EH (cell line): ENCODE measurements around the gene GPR132.
A peak's percentile ranks its signal among the peaks of the same experiment; 100 is the strongest.

Experiments
- DNase-seq: peaks from one replicate; pipeline ENCODE4 v3.0.0-alpha.2; 2015; ENCODE audit warnings: low read depth

Gene GPR132

DNA sequence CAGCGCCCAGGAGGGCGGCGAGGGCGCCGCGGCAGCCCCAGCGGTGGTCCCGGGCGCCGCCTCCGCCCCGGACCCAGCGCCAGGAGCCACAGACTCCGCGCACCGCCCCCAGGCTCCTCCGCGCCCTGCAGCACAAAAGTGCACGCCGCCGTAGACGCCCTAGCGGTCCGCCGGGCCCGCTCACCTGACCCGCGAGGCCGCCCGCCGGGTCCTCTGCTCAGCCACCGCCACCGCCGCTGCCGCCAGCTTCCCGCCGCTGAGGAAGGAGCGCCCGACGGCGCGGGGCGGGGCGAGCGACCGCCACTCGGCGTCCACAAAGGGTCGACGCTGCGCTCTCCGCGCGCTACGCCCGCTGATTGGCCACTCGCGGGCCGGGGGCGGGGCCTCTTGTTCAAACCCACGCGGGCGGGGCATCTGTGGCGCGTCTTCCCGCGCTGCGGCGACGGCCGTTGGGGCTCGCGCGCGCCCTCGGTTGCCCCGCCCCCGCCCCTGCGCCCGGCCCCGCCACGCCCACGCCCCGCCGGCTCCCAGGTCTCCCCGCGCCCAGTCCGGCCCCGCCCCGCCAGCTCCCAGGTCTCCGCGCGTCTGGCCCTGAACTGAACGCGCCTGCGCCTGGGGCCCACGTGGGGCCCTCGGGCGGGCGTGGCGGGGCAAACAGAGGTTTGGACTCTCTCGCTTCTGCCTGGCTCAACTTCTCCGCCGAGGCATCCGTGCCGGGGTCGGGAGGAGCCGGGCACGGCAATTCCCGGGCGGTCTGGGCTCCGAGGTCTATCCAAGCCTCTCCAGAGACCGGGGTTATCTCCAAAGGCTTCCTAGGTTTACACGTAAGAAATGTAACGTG lies 44.2 kb downstream of the GPR132 start, which contains the start of gene CDCA4:
TSS of gene CDCA4 (minus strand) at position 269 of the 841 bp plus-strand sequence. CDS start 9,154 bp downstream, outside the sequence.
- DNase-seq, result peak; percentile 94

DNA sequence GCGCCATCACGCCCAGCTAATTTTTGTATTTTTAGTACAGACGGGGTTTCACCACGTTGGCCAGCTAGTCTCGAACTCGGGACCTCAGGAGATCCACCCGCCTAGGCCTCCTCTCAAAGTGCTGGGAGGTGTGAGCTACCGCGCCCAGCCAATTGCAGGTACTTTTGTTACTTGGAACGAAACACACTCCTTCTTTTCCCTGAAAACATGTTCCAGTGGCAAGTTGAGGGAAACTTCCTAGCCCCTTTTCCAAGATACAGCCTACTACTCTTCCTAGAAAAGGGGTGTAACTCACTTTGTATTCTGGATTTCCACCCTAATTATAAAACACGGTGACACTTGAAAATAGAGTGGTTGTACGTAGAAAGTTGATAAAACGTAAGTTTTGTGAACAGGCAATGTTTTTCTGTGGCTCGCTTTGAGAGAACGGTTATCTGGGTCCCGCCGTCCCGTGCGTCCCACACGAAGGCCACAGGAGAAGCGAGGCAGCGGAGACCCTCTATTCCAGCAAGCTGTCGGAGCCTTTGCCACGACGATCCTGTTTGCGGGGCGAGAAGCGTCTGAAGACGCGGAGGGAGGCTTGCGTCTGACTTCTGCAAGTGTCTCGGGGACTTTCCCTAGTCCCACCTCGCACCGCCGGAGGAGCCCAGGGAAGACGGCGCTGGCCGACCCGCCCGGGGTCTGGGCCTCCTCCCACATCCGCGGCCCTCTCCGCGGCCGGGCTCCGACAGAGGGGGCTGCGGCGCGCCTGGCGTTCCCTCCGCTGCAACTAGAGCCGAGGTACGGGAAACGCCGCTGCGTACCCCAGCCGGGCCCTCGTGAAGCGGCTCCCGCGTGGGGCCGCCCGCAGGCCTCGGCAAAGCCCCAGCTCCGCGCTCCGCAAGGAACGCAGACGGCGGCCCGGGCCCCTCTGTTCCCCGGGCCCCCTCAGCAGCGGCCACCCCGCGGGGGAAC lies 45.1 kb downstream of the GPR132 start:
- peak; percentile 47 for DNase-seq

DNA sequence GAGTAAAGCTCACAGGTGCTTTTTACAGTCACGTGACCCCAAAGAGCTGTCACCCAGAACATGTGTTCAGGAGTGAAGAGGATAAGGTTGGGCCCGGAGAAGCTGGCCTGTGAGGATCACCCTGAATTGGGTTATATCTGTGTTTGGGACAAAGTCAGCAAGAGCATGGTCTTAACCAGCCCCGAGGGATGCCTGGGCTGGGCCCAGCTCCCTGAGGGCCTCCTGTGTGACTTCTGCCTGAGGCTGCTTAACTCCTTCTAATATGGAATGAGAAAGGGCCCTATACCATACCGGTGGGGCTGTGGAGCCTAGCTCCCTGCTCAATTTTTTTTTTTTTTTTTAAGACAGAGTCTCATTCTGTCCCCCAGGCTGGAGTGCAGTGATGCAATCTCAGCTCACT lies 46.8 kb downstream of the GPR132 start:
- no peak for DNase-seq

- no peak for DNase-seq
Observed at GRCh38 chr14:105015905-105016304, 49.3 kb downstream of the GPR132 start.

GRCh38 chr14:105015242-105015641 lies 50.0 kb downstream of the GPR132 start:
- no peak for DNase-seq

- DNase-seq, result no peak
Observed at GRCh38 chr14:105014631-105015030, 50.6 kb downstream of the GPR132 start.

GRCh38 chr14:105014032-105014431 lies 51.2 kb downstream of the GPR132 start:
- no peak for DNase-seq

DNA sequence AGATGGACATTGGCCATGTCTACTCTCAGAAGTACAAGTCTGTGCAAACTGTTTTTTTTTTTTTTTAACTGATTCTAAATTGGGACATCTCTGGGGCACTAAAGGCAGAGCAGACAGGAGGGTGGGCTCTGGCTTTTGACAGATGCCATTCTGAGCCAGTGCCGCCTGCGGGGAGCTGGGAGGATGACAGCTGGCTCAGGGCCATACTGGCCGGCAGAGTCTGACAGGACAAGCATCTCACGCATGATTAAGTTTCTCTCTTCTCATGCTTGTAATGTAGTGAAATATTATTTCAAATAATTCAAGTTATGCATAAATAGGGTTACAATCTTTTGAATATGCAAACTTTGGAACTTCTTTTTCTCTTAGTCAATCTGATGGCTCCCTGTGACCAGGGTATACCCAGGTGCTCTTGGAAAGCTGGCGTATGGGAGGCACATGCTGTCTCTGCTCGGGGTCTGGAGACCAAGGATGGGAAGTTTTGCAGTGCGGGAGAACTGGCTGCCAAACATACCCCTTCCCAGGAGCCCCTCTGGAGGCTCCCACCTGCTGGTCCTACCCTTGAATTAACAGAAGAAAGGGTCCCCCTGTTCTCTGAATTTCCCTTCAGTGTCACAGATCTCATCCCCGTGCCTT lies 52.0 kb downstream of the GPR132 start:
- DNase-seq, result peak; percentile 48

GRCh38 chr14:105012171-105012985 lies 52.9 kb downstream of the GPR132 start:
- peak; percentile 26 for DNase-seq

DNA sequence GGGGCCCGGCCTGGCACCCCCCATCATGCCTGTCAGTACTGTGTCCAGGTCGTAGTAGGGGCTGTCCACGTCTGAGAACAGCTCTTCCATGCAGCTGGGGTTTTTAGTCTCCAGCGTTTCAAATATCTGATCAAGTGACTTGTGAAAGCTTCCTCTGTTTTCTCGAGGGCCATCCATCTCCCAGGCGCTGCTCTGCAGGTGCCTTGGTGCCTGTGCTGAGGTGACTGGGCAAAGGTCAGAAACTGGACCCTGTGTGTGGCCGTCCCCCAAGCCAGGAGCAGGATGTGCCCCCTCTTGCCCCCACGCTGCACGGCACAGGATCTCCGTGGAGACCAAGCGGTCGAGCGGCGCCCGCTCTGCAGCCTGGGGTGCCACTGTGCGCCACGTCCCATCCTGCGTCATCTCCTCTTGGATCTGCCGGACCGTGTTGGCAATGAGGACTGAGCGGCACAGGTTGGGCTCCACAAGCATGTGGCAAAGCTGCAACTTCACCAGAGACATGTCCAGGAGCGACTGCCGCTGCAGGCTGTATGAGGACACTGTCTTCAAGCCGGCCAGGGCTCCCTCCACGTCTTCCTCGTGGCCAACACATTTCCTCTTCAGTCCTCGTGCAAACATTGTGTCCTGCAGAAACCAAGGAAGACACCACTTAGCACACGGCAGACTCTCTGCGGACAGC lies 53.8 kb downstream of the GPR132 start:
- DNase-seq, result no peak

DNA sequence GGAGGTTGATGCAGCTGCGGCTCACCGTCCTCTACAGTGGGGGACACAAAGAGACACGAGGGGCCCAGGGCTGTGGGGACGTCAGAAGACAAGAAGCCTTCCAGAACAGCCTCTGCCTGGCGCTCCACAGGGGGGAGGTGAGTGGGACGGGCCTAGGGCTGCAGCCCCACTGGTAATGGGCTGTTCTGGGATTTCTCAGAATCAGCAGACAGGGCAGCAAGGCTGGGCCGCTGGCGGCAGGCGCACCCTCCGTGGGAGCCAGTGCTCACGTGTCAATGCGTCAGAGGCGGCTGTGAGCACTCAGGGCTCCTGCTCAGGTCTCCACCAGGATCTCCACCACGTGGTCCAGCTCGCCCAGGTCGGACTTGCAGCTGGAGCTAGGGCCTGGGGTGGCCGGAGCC lies 54.3 kb downstream of the GPR132 start:
- DNase-seq, result no peak

DNA sequence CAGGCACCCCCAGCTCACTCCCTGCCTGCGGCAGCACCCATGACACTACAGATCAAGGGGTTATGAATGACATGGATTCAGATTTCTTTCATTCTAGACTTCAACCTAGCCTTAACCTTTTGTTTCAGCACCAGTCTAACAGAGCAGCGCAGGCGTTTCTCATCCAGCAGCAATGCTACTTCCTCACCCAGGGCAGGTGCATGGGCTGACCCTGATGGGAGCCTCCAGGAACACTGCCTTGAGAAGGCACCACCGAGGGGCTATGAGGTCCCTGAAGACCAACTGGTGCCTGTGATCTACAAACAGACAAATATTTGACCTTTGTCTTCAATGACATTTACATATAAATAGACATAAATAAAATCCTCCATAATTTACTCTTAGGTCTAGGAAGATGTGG lies 55.1 kb downstream of the GPR132 start:
- no peak for DNase-seq

DNA sequence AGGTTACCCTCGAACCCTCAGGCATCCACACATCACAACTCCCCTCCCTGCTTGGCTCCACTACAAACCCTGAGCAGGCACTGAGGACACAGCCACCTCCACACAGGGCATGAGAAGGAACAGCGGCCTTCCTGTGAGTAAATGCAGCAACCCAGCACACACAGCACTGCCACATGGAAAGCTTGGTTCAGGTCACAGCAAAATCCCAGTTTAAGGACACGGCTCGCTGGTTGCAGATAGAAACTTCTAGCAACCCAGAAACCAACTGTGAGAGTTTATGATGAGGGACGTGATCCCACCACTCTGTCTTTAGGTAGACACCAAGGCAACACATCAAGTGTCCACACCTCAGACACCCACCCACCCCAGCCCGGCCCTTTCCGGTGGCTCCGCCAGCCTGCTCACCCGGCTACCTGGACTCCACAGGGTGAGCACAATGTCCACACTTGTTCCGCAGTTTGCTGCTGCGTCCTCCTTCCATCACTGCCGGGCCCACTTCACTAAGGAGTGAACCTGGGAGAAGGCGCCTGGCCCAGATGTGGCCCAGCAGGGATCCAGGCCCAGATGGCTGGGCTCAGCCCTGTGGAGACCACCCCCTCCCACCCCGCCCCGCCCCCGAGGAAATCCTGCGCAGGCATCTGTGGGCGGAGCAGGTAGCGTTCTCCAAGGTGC lies 57.5 kb downstream of the GPR132 start:
- DNase-seq, result no peak

DNA sequence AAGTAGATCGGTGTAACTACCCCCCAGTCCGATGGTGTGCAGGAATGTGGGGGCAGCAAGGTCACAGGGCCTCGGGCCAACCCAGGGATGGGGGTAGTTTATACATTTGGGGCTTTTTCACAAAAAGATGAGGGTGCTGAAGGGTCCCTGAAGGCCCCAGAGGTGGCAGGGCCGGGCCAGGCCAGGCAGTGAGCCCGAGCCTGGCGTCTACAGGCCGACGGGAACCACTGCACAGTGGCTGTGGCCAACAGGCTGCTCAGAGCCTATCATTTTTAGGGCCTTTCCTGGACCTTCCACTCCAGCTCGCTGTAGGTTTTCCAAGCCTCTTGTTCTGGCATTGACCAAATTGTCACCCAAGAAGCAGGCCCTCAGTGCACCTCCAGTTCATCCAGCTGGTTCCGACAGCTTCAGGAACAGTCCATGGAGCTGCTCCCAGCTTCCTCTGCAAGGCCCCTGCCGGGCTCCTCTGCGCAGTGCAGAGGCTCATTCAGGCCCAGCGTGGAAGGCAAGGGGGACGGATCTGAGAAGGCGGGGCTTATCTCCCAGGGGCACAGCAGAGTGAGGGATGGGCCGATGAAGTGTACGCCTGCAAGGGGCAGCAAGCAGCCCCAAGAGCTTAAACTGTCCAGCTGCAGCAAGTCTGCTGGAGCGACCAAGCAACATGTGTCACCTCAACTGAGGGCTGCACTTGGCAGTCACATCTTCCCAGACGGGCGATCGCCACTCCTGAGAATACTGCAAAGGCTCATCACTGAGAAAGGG lies 58.2 kb downstream of the GPR132 start:
- DNase-seq, result no peak

DNA sequence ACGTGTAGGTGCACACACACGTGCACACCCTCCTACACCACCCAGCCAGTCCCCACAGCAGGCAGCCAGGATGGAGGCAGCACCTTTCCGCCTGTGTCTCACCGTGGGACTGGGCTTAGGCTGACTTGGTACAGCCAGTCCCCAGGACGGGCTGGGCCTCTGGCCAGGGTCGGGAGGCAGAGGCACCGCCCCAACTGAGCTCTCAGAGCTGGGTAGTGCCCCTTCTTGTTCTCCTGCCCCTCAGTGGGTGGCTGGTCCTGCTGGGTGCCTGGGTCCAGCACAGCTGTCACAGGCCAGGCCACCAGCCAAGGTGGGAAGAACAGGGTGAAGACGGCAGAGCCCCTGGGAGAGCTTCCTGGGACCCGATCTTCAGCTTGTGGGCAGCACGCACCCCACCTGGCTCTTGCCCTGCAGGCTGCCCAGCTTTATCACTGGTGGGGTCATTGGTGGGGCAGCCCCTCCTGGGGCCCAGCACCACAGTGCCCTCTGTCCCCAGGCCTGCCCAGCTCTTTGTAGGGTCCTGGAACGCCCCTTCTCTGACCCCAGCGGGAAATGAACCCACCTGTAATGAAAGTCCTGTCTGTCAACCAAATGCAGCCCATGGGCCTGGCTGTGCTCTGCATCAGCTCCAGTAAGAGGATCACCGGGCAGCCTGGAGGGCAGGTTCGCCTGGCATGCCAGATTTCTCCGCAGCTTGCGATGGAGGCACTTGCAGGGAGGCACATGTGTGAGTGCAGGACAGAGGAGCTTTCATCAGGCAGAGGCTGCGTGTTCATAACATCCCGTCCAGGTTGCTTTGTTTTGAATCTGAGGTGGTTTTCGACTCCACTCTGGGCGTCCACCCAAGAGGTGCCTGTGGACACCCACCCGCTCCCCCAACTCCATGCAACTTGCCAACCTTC lies 59.0 kb downstream of the GPR132 start:
- no peak for DNase-seq

DNA sequence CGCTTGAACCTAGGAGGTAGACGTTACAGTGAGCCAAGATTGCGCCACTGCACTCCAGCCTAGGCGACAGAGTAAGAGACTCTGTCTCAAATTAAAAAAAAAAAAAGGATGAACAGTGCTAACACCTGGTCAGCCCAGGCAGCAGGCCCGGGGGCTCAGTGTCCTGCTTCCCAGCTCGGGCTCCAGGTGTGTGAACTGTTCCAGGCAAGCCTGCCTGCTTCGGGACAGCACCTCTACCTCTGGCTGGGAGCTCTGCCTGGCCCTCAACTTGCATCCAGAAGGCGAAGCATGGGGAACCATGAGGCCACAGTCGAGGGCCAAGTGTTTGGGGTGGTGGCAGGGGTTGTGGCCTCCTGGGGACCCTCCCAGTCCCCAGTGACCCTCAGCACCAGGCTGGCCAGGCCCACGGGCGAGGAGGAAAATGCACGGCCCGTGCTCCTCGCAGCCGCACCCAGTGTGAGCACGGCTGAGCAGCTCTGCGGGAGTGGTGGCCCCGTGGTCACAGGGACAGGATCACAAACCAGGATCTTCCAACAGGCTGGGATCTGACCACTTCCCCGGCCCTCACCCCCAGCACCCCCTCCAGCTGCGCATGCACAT lies 59.8 kb downstream of the GPR132 start:
- no peak for DNase-seq
